ENCODE data around the gene ZYG11B. TPM values are rescaled to one million over a fixed set of nuclear protein-coding genes. Genes with fewer than 3 reads are reported as not detected.

Gene ZYG11B
- total and polyA plus RNA-seq, 9 of the 15 experiments (the other 6 are each of a cell fraction or from before 2014, with no cell fraction given) = 4.9 to 22.2 (median 12.2) TPM

DNA sequence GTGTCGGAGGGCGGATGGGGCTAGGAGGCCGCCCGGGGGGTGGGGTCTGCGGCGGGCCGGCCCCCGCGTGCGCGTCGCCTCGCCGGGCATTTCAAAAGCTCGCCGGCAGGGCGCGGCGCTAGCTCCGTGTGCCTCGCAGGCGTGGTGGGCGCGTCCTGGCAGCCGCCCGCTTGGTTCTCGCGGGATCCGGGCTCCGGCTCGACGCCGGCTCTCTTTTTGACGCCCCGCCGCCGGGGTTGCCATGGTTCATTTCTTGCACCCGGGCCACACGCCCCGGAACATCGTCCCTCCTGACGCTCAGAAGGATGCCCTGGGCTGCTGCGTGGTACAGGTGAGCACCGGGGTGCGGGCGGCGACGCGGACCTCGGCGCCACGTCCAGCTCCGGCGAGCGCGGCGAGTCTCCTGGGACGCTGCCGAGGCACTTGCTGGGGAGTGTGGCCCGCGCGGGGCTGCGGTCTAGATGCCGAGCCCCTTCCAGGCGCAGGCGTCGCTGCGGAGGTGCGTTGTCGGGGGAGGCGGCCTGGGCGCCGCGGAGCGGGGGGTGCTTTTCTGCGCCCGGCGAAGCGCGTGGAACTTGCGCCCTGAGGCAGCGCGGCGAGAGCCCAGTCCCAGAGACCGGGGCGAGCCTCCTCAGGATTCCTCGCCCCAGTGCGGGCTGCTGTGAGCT lies 116.5 kb downstream of the ZYG11B start, which contains the start of gene ZYG11A (continued):
- TF ChIP-seq, protein P1, sequence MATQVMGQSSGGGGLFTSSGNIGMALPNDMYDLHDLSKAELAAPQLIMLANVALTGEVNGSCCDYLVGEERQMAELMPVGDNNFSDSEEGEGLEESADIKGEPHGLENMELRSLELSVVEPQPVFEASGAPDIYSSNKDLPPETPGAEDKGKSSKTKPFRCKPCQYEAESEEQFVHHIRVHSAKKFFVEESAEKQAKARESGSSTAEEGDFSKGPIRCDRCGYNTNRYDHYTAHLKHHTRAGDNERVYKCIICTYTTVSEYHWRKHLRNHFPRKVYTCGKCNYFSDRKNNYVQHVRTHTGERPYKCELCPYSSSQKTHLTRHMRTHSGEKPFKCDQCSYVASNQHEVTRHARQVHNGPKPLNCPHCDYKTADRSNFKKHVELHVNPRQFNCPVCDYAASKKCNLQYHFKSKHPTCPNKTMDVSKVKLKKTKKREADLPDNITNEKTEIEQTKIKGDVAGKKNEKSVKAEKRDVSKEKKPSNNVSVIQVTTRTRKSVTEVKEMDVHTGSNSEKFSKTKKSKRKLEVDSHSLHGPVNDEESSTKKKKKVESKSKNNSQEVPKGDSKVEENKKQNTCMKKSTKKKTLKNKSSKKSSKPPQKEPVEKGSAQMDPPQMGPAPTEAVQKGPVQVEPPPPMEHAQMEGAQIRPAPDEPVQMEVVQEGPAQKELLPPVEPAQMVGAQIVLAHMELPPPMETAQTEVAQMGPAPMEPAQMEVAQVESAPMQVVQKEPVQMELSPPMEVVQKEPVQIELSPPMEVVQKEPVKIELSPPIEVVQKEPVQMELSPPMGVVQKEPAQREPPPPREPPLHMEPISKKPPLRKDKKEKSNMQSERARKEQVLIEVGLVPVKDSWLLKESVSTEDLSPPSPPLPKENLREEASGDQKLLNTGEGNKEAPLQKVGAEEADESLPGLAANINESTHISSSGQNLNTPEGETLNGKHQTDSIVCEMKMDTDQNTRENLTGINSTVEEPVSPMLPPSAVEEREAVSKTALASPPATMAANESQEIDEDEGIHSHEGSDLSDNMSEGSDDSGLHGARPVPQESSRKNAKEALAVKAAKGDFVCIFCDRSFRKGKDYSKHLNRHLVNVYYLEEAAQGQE (IDR thresholded peaks at IDR 0.05; ENCODE audit: borderline replicate concordance) = no peak
- TF ChIP-seq, protein P1 (CRISPR knock-in tag; IDR thresholded peaks at IDR 0.05; ENCODE audit: low read depth) = 0 out of 2 replicates have a peak, but pooled peaks have one; percentile 54
- TF ChIP-seq ZNF324 (CRISPR knock-in tag; IDR thresholded peaks at IDR 0.05) = no peak
- TF ChIP-seq, protein P2, sequence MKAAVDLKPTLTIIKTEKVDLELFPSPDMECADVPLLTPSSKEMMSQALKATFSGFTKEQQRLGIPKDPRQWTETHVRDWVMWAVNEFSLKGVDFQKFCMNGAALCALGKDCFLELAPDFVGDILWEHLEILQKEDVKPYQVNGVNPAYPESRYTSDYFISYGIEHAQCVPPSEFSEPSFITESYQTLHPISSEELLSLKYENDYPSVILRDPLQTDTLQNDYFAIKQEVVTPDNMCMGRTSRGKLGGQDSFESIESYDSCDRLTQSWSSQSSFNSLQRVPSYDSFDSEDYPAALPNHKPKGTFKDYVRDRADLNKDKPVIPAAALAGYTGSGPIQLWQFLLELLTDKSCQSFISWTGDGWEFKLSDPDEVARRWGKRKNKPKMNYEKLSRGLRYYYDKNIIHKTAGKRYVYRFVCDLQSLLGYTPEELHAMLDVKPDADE (conservative IDR thresholded peaks at IDR 0.05; ENCODE audit: control insufficient read depth, low read depth, low read length) = peak; percentile 84
- TF ChIP-seq ZNF12 (CRISPR knock-in tag; IDR thresholded peaks at IDR 0.05) = no peak
- 0 out of 2 replicates have a peak, but pooled peaks have one; percentile 9 for TF ChIP-seq PHF21A (IDR thresholded peaks at IDR 0.05; ENCODE audit: borderline replicate concordance, low read depth)
- TF ChIP-seq TCF7 (IDR thresholded peaks at IDR 0.05; ENCODE audit: borderline replicate concordance) = no peak
- TF ChIP-seq, protein P3, sequence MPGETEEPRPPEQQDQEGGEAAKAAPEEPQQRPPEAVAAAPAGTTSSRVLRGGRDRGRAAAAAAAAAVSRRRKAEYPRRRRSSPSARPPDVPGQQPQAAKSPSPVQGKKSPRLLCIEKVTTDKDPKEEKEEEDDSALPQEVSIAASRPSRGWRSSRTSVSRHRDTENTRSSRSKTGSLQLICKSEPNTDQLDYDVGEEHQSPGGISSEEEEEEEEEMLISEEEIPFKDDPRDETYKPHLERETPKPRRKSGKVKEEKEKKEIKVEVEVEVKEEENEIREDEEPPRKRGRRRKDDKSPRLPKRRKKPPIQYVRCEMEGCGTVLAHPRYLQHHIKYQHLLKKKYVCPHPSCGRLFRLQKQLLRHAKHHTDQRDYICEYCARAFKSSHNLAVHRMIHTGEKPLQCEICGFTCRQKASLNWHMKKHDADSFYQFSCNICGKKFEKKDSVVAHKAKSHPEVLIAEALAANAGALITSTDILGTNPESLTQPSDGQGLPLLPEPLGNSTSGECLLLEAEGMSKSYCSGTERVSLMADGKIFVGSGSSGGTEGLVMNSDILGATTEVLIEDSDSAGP (CRISPR knock-in tag; IDR thresholded peaks at IDR 0.05) = no peak
- TF ChIP-seq SMARCA5 (IDR thresholded peaks at IDR 0.05) = no peak
- TF ChIP-seq, protein P4, sequence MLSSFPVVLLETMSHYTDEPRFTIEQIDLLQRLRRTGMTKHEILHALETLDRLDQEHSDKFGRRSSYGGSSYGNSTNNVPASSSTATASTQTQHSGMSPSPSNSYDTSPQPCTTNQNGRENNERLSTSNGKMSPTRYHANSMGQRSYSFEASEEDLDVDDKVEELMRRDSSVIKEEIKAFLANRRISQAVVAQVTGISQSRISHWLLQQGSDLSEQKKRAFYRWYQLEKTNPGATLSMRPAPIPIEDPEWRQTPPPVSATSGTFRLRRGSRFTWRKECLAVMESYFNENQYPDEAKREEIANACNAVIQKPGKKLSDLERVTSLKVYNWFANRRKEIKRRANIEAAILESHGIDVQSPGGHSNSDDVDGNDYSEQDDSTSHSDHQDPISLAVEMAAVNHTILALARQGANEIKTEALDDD (IDR thresholded peaks at IDR 0.05) = no peak
- TF ChIP-seq SMAD1 (IDR thresholded peaks at IDR 0.05; ENCODE audit: low read depth, low read length, partially characterized antibody) = no peak
- TF ChIP-seq HEY1 (CRISPR knock-in tag; IDR thresholded peaks at IDR 0.05; ENCODE audit: borderline replicate concordance) = no peak
- no peak for TF ChIP-seq ZNF165 (CRISPR knock-in tag; IDR thresholded peaks at IDR 0.05; ENCODE audit: borderline replicate concordance)
- TF ChIP-seq HSF4 (CRISPR knock-in tag; IDR thresholded peaks at IDR 0.05; ENCODE audit: borderline replicate concordance) = no peak

Measured in K562 (cell line).